Choroid plexus epithelial cell (primary cell): ENCODE data around the gene PLIN4.

Source experiments
- DNase-seq: peaks from one replicate; pipeline ENCODE4 v3.0.0-alpha.2; 2010; ENCODE audit warnings: low read depth
- H3K4me3 ChIP-seq: 2 replicates; pipeline ENCODE4 v1.5.1; 2011; ENCODE audit warnings: low read depth, mild to moderate bottlenecking, control low read depth, low read length, moderate library complexity
- CTCF ChIP-seq: conservative IDR thresholded peaks from 2 replicates; pipeline ENCODE4 v1.5.1; 2011; ENCODE audit warnings: low read depth, mild to moderate bottlenecking, control low read depth, inconsistent platforms, low read length, moderate library complexity

Gene PLIN4

GRCh38 chr19:4521888-4522242 is 3.6 kb upstream of the PLIN4 start:
- no peak for DNase-seq
- TF ChIP-seq CTCF, result no peak
- H3K4me3 ChIP-seq, result no peak overlapping the region

DNA sequence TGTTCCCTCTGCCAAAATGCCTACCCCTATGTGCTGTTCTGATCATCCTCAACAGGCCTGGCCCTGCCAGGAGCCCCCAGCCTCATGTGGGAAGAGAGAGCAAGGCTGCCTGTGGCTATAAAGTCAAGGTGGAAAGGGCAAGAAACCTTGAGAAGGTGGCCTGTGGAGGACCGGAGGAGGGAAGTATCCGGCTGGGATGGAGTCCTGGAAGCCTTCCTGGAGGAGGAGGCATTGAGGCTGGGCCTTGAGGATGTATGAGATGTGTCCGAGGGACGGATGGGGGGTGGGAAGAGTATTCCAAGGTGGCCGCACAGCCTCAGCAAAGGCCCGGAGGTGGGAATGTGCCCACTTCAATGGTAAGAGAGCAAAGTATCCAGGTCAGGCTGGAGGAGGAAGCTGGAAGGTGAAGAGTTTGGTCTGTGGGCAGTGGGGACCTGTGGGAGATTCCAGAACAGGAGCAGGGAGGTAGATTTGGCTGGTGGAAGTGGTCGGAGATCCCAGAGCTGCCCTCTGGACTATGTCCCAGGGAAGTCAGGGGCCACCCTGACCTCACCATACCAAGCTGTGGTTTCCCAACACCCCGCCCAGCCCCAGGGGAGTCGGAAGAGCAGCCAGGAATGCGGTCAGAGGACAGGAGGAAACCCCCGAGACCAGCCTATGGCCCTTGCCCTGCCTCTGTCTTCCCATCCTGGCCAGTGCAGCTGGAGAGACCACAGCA is 3.0 kb upstream of the PLIN4 start:
- TF ChIP-seq CTCF, result no peak
- H3K4me3 ChIP-seq, result no peak overlapping the region
- peak; percentile 21 for DNase-seq

GRCh38 chr19:4519521-4520277 is 1.4 kb upstream of the PLIN4 start:
- no peak overlapping the region for H3K4me3 ChIP-seq
- TF ChIP-seq CTCF, result no peak

DNA sequence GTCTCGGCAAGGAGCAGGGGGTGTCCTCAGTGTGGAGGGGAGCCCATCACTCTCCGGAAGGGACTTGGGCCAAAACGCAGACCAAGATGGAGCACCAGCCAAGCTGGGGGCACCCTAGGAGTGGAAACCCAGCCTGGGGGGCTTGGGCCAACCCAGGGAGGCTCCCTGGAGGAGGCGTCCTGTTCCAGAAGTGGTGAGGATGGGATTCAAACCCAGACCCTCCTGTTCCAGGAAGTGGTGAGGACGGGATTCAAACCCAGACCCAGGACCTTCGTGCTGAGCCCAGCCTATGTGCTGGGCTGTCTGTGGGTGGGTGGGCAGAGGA is 848 bp upstream of the PLIN4 start:
- H3K4me3 ChIP-seq, result no peak overlapping the region
- no peak for TF ChIP-seq CTCF
- DNase-seq, result no peak

More at GRCh38 chr19:4519521-4520277, 1.4 kb upstream of the PLIN4 start:
- DNase-seq, result no peak

DNA sequence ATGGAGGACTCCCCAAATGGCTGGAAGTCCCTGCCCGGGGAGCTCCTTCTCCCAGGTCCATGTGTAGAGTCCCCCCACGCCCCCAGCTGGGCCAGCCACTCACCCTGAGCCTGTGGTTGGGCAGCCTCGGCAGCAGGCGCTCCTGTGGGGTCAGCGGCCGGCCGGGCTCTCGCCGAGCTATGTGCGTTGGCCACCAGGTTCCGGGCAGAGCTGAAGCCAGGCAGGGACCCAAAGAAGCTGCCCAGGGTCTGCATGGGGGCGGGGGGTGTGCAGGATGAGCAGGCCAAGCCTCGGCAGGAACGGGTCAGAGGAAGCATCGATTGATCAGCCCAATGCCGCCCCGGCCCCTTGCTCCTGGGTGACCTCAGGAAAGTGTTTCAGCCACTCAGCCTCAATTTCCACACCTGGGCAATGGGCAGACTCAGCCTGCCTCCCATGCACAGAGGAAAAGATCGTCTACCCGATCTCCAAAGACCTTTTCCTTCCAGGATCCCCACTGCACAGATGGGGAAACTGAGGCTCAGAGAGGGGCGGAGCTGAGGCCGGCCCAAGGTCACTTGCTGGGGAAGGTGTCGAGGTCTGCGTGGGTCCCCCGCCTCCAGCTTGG is 732 bp downstream of the PLIN4 start:
- no peak for DNase-seq
- no peak overlapping the region for H3K4me3 ChIP-seq
- TF ChIP-seq CTCF, result no peak

GRCh38 chr19:4516939-4517300 is 1.4 kb downstream of the PLIN4 start:
- DNase-seq, result no peak
- H3K4me3 ChIP-seq, result no peak overlapping the region
- no peak for TF ChIP-seq CTCF
